Middle frontal gyrus (tissue), 1 donor: ENCODE results near the gene KRTAP29-1.
"Not testable (repeated sequence)": the region's sequence is repeated elsewhere in the genome, so short reads cannot be mapped to it uniquely, and the experiment has no call there.

Experiments used
- DNase-seq: peaks from one replicate; pipeline ENCODE4 v3.0.0-alpha.2; 2015; ENCODE audit warnings: low spot score; ENCODE audit errors: extremely low spot score

KRTAP29-1 gene

GRCh38 chr17:41301916-41302901 is at the start of gene KRTAP29-1:
Gene KRTAP29-1, minus strand, starts transcription at chr17:41302851. Its CDS starts 0 bp downstream, at chr17:41302851.
- DNase-seq = no peak

- DNase-seq = no peak
Observed at GRCh38 chr17:41351177-41351576, 48.5 kb upstream of the KRTAP29-1 start.

- DNase-seq = not testable (repeated sequence)
Observed at GRCh38 chr17:41350381-41350878, 47.8 kb upstream of the KRTAP29-1 start, which contains the start of gene KRT33A. Gene KRT33A, minus strand, starts transcription at chr17:41350828. Its CDS starts 61 bp downstream, at chr17:41350767.

- no peak for DNase-seq
Observed at GRCh38 chr17:41347869-41348760, 45.5 kb upstream of the KRTAP29-1 start.

GRCh38 chr17:41346421-41346820 is 43.8 kb upstream of the KRTAP29-1 start:
- not testable (repeated sequence) for DNase-seq

- no peak for DNase-seq
Observed at GRCh38 chr17:41345992-41346391, 43.3 kb upstream of the KRTAP29-1 start.

- DNase-seq = no peak
Observed at GRCh38 chr17:41343029-41343428, 40.4 kb upstream of the KRTAP29-1 start.

GRCh38 chr17:41340934-41341861 is 38.5 kb upstream of the KRTAP29-1 start:
- no peak for DNase-seq

- no peak for DNase-seq
Observed at GRCh38 chr17:41340494-41340893, 37.8 kb upstream of the KRTAP29-1 start.

GRCh38 chr17:41339571-41340172 is 37.0 kb upstream of the KRTAP29-1 start:
- DNase-seq = no peak

GRCh38 chr17:41338961-41339485 is 36.4 kb upstream of the KRTAP29-1 start:
- DNase-seq = no peak

- DNase-seq = no peak
Observed at GRCh38 chr17:41335747-41336146, 33.1 kb upstream of the KRTAP29-1 start.

- no peak for DNase-seq
Observed at GRCh38 chr17:41334385-41335305, 32.0 kb upstream of the KRTAP29-1 start.

GRCh38 chr17:41333836-41334235 is 31.2 kb upstream of the KRTAP29-1 start:
- DNase-seq = no peak

GRCh38 chr17:41333098-41333497 is 30.4 kb upstream of the KRTAP29-1 start:
- DNase-seq = no peak

- DNase-seq = no peak
Observed at GRCh38 chr17:41332239-41332638, 29.6 kb upstream of the KRTAP29-1 start.

GRCh38 chr17:41331606-41332005 is 29.0 kb upstream of the KRTAP29-1 start:
- no peak for DNase-seq

GRCh38 chr17:41329279-41329948 is 26.8 kb upstream of the KRTAP29-1 start:
- DNase-seq = no peak
